ENCODE data around the gene POMT2.

Gene POMT2

GRCh38 chr14:77241955-77242354, 78.7 kb downstream of the POMT2 start:
- ATAC-seq (replicated peaks) (no peak), DNase-seq (no peak)
- peaks cover 0 to 3% of the 10 kb centered on the region in 2 donors for H3K36me3 Mint-ChIP-seq
- H3K9me3 Mint-ChIP-seq, result no peaks in the 10 kb centered on the region
- peaks cover 32 to 43% of the 10 kb centered on the region in 2 donors for H3K4me1 Mint-ChIP-seq
- H3K27ac Mint-ChIP-seq, result no peak overlapping the region
- no peak overlapping the region for H3K4me3 Mint-ChIP-seq
- no peaks in the 10 kb centered on the region for H3K27me3 Mint-ChIP-seq

GRCh38 chr14:77240336-77240915, 80.3 kb downstream of the POMT2 start:
- Mint-ChIP-seq H3K4me1 (peaks cover 26 to 43% of the 10 kb centered on the region in 2 donors), H3K27ac (no peak overlapping the region), H3K27me3 (no peaks in the 10 kb centered on the region), H3K36me3 (no peaks in the 10 kb centered on the region), H3K9me3 (no peaks in the 10 kb centered on the region), H3K4me3 (no peak overlapping the region)
- ATAC-seq (replicated peaks), result no peak
- no peak for DNase-seq

- H3K27me3 Mint-ChIP-seq, result no peaks in the 10 kb centered on the region
- DNase-seq (no peak), ATAC-seq (replicated peaks) (no peak)
- H3K4me3 Mint-ChIP-seq, result no peak overlapping the region
- H3K36me3 Mint-ChIP-seq, result no peaks in the 10 kb centered on the region
- H3K27ac Mint-ChIP-seq, result no peak overlapping the region
- H3K9me3 Mint-ChIP-seq, result no peaks in the 10 kb centered on the region
- peaks cover 24 to 35% of the 10 kb centered on the region in 2 donors for H3K4me1 Mint-ChIP-seq
Measured at GRCh38 chr14:77239412-77239811, 81.3 kb downstream of the POMT2 start.

- no peaks in the 10 kb centered on the region for H3K9me3 Mint-ChIP-seq
- ATAC-seq (replicated peaks), result no peak
- H3K27me3 Mint-ChIP-seq, result no peaks in the 10 kb centered on the region
- peaks cover 20 to 31% of the 10 kb centered on the region in 2 donors for H3K4me1 Mint-ChIP-seq
- no peaks in the 10 kb centered on the region for H3K36me3 Mint-ChIP-seq
- DNase-seq, result no peak
- no peak overlapping the region for H3K4me3 Mint-ChIP-seq
- no peak overlapping the region for H3K27ac Mint-ChIP-seq
Measured at GRCh38 chr14:77238996-77239395, 81.7 kb downstream of the POMT2 start.

- Mint-ChIP-seq H3K9me3 (no peaks in the 10 kb centered on the region), H3K27me3 (peaks cover 0 to 5% of the 10 kb centered on the region in 2 donors)
- ATAC-seq (replicated peaks), result no peak
Measured at GRCh38 chr14:77238356-77238755, 82.3 kb downstream of the POMT2 start.

GRCh38 chr14:77236814-77237213, 83.9 kb downstream of the POMT2 start:
- Mint-ChIP-seq H3K4me3 (no peak overlapping the region), H3K9me3 (no peaks in the 10 kb centered on the region), H3K4me1 (peaks cover 4 to 9% of the 10 kb centered on the region in 2 donors), H3K27ac (no peak overlapping the region), H3K27me3 (peaks cover 0 to 7% of the 10 kb centered on the region in 2 donors), H3K36me3 (no peaks in the 10 kb centered on the region)
- no peak for ATAC-seq (replicated peaks)
- DNase-seq, result no peak

More at GRCh38 chr14:77238356-77238755, 82.3 kb downstream of the POMT2 start:
- H3K4me3 Mint-ChIP-seq, result no peak overlapping the region
- DNase-seq, result no peak
- no peaks in the 10 kb centered on the region for H3K36me3 Mint-ChIP-seq
- no peak overlapping the region for H3K27ac Mint-ChIP-seq
- H3K4me1 Mint-ChIP-seq, result peaks cover 15 to 25% of the 10 kb centered on the region in 2 donors

GRCh38 chr14:77231721-77232120, 89.0 kb downstream of the POMT2 start:
- Mint-ChIP-seq H3K4me3 (no peak overlapping the region), H3K27me3 (peaks cover 0 to 7% of the 10 kb centered on the region in 2 donors), H3K4me1 (no peaks in the 10 kb centered on the region), H3K36me3 (no peaks in the 10 kb centered on the region), H3K27ac (no peak overlapping the region), H3K9me3 (peaks cover 0 to 1% of the 10 kb centered on the region in 2 donors)
- ATAC-seq (replicated peaks), result no peak
- DNase-seq, result no peak

GRCh38 chr14:77230914-77231313, 89.8 kb downstream of the POMT2 start:
- Mint-ChIP-seq H3K4me3 (no peak overlapping the region), H3K27me3 (peaks cover 0 to 7% of the 10 kb centered on the region in 2 donors), H3K4me1 (no peaks in the 10 kb centered on the region), H3K27ac (no peak overlapping the region), H3K36me3 (no peaks in the 10 kb centered on the region), H3K9me3 (peaks cover 0 to 1% of the 10 kb centered on the region in 2 donors)
- ATAC-seq (replicated peaks) (no peak), DNase-seq (no peak)

GRCh38 chr14:77228056-77228455, 92.6 kb downstream of the POMT2 start:
- Mint-ChIP-seq H3K27me3 (no peaks in the 10 kb centered on the region), H3K9me3 (peaks cover 0 to 1% of the 10 kb centered on the region in 2 donors), H3K4me1 (no peaks in the 10 kb centered on the region), H3K4me3 (no peak overlapping the region), H3K27ac (no peak overlapping the region), H3K36me3 (no peaks in the 10 kb centered on the region)
- DNase-seq, result no peak
- ATAC-seq (replicated peaks), result no peak

- Mint-ChIP-seq H3K4me1 (peaks cover 0 to 4% of the 10 kb centered on the region in 2 donors), H3K36me3 (no peaks in the 10 kb centered on the region), H3K4me3 (no peak overlapping the region), H3K27me3 (no peaks in the 10 kb centered on the region), H3K27ac (no peak overlapping the region), H3K9me3 (peaks cover 0 to 5% of the 10 kb centered on the region in 2 donors)
- ATAC-seq (replicated peaks), result no peak
- no peak for DNase-seq
Measured at GRCh38 chr14:77225892-77226557, 94.7 kb downstream of the POMT2 start.

GRCh38 chr14:77225254-77225653, 95.4 kb downstream of the POMT2 start:
- no peak for DNase-seq
- no peak for ATAC-seq (replicated peaks)
- H3K36me3 Mint-ChIP-seq, result no peaks in the 10 kb centered on the region
- H3K4me1 Mint-ChIP-seq, result peaks cover 0 to 6% of the 10 kb centered on the region in 2 donors
- H3K4me3 Mint-ChIP-seq, result no peak overlapping the region
- H3K27me3 Mint-ChIP-seq, result no peaks in the 10 kb centered on the region
- peaks cover 0 to 5% of the 10 kb centered on the region in 2 donors for H3K9me3 Mint-ChIP-seq
- no peak overlapping the region for H3K27ac Mint-ChIP-seq
